ENCODE results near the gene RYR2.
"Not testable (repeated sequence)": the region's sequence is repeated elsewhere in the genome, so short reads cannot be mapped to it uniquely, and the experiment has no call there.

The RYR2 gene

DNA sequence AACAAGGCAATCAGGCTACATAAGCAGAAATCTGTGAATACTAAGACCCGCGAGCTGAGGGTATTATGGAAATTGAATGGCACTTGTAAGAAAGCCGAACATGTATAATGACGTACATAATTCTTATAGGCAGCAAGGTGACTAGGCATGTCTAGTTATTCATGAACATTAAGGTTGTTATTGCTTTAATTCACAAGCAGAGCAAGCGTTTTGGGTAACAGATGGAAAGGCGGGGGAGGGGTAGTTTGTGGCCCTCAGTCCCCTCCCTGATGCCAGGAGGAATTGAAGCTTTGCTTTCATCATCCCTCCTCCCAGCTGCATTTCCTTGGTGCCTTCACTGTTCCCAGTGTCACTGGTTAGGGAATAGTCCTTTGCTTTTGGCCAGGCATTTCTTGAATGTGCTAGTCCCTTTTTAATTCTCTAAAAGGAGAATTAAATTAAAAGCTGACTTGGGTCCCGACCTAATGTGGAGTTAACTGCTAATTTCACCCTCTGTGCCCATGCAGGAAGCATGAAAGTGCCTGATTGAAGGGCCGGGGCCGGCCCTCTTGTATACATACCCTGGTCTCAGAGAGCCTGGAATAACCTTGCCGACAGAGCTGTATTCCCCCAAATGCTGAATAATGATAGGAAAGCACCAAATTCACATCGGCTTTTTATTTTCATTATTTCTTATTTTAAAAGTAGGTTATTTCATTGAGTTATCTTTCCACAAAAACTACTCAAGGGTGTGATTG lies 42.5 kb downstream of the RYR2 start:
- DNase-seq (ENCODE audit: low read depth) = no peak

GRCh38 chr1:237091691-237092090 lies 49.7 kb downstream of the RYR2 start:
- DNase-seq (ENCODE audit: low read depth) = no peak

- no peak for DNase-seq (ENCODE audit: low read depth)
Measured at GRCh38 chr1:237093691-237094090, 51.7 kb downstream of the RYR2 start.

DNA sequence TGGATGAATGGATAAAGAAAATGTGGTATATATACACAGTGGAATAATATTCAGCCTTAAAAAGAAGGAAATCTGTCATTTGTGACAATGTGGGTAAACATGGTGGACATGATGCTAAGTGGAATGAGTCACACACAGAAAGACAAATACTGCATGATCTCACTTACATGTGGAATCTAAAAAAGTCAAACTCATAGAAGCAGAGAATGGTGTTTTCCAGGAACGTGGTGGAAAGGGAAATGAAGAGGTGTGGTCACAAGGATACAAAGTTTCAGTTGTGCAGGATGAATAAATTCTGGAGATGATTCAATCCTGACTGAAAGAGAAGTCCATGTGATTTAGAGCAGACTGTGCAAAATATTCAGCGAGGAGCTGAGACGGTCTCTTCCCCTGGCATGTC lies 56.6 kb downstream of the RYR2 start:
- no peak for DNase-seq (ENCODE audit: low read depth)

- no peak for DNase-seq (ENCODE audit: low read depth)
Measured at GRCh38 chr1:237103021-237103420, 61.0 kb downstream of the RYR2 start.

GRCh38 chr1:237104096-237104495 lies 62.1 kb downstream of the RYR2 start:
- DNase-seq (ENCODE audit: low read depth) = no peak

GRCh38 chr1:237105826-237106225 lies 63.8 kb downstream of the RYR2 start:
- DNase-seq (ENCODE audit: low read depth) = no peak

GRCh38 chr1:237108297-237109040 lies 66.5 kb downstream of the RYR2 start:
- no peak for DNase-seq (ENCODE audit: low read depth)

DNA sequence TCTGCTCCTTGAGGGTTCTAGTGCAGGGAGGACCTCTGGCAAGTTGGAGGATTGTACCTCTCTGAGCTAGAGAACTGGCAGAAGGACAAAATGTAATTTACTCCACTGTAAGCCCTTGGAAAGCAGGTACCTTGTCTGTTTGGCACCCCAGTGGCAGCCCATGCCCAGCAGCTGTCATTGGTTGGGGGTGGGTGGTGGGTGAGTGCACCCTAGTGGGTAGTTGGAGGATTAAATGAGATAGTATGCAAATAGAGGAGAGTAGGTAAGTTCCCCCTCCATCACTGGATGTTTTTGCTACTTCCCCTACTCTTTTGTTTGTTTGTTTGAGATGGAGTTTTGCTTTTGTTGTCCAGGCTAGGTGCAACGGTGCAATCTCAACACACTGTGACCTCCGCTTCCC lies 69.8 kb downstream of the RYR2 start:
- no peak for DNase-seq (ENCODE audit: low read depth)

GRCh38 chr1:237112663-237113062 lies 70.7 kb downstream of the RYR2 start:
- DNase-seq (ENCODE audit: low read depth) = no peak

DNA sequence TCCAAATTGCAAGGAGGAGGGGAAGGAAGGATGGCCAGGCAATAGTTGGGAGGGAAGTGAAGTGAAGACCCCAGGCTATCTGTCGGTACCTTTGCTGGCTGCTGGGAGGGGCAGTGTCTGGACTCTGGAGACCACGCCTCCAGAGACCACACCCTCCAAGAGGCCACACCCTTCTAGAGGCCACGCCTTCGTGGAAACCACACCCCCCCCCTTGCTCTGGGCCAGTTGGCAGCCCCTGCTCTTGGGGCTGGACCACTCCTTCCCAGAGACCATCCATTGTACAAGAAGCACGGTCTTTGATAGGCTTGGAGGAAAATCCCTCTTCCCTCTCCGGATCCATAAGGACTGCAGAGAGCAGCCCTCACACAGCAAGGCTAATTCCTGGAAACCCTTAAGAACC lies 73.1 kb downstream of the RYR2 start:
- DNase-seq (ENCODE audit: low read depth) = no peak

GRCh38 chr1:237119091-237119490 lies 77.1 kb downstream of the RYR2 start:
- DNase-seq (ENCODE audit: low read depth) = no peak

GRCh38 chr1:237120683-237121082 lies 78.7 kb downstream of the RYR2 start:
- no peak for DNase-seq (ENCODE audit: low read depth)

- DNase-seq (ENCODE audit: low read depth) = no peak
Measured at GRCh38 chr1:237124856-237125462, 83.0 kb downstream of the RYR2 start.

- no peak for DNase-seq (ENCODE audit: low read depth)
Measured at GRCh38 chr1:237126180-237126579, 84.2 kb downstream of the RYR2 start.

GRCh38 chr1:237127301-237127700 lies 85.3 kb downstream of the RYR2 start:
- DNase-seq (ENCODE audit: low read depth) = not testable (repeated sequence)

DNA sequence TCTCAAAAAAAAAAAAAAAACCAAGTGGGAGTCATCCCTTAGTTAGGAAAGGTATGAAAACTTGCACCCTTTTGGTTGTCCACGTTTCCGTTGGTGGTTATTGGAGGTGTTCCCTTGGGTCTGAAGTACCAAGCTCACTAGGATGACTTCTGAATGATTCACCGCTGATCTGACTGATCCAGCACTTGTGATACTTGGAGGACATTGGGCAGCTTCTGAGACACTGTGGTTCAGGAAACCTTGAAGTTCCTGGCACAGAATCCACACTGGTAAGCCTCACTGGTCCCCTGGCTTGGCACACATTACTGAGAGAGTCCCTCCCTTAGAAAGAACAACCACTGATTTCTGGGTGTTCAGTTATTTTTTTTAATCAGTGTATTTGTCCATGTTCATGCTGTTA lies 91.9 kb downstream of the RYR2 start:
- DNase-seq (ENCODE audit: low read depth) = no peak

GRCh38 chr1:237134929-237135328 lies 92.9 kb downstream of the RYR2 start:
- DNase-seq (ENCODE audit: low read depth) = no peak

DNA sequence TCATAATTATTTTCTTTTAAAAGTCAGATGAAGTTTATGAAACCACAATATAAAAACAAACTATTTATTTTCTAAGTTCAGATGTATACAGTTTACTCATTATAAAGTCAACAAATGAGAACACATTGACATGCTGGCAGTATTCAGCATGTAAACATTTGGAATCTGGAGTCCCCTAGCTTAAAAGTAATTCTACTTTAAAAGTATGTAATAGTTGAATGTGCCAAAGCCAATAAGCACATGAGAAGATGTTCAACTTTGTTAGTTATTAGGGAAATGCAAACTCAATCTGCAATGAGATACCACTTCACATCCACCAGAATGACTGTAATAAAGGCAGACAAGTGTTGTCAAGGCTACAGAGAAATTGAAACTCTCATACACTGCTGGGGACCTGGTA lies 96.6 kb downstream of the RYR2 start:
- DNase-seq (ENCODE audit: low read depth) = no peak

- no peak for DNase-seq (ENCODE audit: low read depth)
Measured at GRCh38 chr1:237139732-237140131, 97.7 kb downstream of the RYR2 start.

- no peak for DNase-seq (ENCODE audit: low read depth)
Measured at GRCh38 chr1:237140986-237141385, 99.0 kb downstream of the RYR2 start.

DNA sequence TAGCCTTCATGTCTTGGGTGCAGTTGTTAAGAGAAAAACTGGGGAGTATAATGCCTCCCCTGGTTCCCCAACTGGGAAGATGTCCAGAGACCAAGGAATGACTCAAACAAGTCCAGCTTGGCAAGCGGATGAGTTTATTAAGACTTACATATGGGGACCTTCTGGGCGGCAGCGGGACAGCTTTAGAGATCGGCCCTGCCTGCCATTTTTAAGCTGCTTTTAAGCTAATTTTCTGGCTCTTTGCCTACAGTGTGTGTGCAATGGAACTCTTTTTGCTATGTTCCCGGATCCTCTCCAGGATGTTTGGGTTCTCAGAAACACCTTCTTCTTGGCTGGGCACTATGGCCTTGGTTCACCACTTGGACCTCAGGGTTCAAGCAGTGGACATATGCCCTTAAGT lies 99.5 kb downstream of the RYR2 start:
- DNase-seq (ENCODE audit: low read depth) = no peak

DNA sequence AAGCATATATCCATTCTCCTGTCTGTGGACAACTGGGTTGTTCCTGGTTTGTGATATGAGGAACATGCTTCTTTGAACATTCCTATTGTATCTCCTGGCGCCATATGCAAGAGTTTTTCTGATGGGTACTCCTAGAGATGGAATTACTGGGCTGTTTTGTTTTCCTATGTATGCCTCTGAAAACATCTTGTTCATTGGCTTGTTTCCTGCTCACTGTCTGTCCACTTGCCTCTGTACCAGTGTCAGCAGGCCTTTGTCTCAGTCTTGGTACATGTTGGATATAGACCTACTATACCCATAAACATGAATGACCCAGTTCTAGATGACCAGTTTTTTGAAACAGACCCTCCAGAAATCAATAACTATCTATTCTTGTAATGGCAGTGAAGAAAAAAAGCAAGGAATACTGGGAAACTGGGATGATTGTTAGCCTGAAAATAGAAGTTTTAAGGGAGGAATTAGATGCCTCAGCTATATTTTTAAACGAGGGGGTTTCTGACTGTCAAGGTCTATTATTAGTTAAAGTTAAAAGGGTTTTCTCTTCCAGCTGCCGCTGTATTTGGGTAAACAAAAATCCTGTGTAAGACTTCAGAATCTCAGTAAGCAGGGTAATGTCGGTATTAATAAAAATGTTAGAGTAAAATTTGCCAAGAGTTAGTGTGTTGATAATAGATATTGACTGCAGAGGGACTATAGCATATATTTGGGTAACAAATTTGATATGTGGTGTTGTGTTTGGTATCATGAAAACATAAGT lies 103.6 kb downstream of the RYR2 start:
- DNase-seq (ENCODE audit: low read depth) = no peak
